T-cell (primary cell): ENCODE measurements around the gene HGF. TPM values are rescaled to one million over a fixed set of nuclear protein-coding genes. Genes with fewer than 3 reads are reported as not detected.

Experiments used
- ATAC-seq, 4 experiments: fragments of 200-7000 bp in 3 of 4; fragments of 150-1000 bp in 1 of 4; cut with Tn5 transposase; replicated peaks in 1 of 4; 1 replicate in 3 of 4; 2 replicates in 1 of 4; pipeline ENCODE4 v1.10.0; 2021; ENCODE audit warnings: moderate library complexity in 3 of 4, mild to moderate bottlenecking in 2 of 4, moderate number of reproducible peaks in 1 of 4
- CTCF ChIA-PET, 2 donors: fragments of 300-600 bp; sonication (Branson Sonifier 250); formaldehyde crosslinking; loops; one replicate each; lab custom pipeline; 2022; ENCODE audit warnings: antibody characterized with exemption in 2 of 2; lab: Charles Lee
- POLR2A ChIA-PET, 2 donors: fragments of 300-600 bp; sonication (Branson Sonifier 250); formaldehyde crosslinking; loops; one replicate each; lab custom pipeline; 2022; ENCODE audit warnings: antibody characterized with exemption in 2 of 2; lab: Charles Lee
- DNase-seq, 35 experiments: peaks; one replicate each; pipeline versions ENCODE4 v3.0.0 to v3.0.0-alpha.2; 2013 to 2023
- H3K27ac ChIP-seq: one replicate; pipeline ENCODE4 v1.5.1; 2013; ENCODE audit warnings: low read length
- H3K27me3 ChIP-seq, 2 experiments: replicated peaks in 1 of 2; 1 replicate in 1 of 2; 2 replicates in 1 of 2; pipeline versions ENCODE4 v1.6.1 to v1.7.0; 2013; ENCODE audit warnings: low read length in 1 of 2, mixed read lengths in 1 of 2; ENCODE audit not compliant: control insufficient read depth in 2 of 2, insufficient read depth in 2 of 2; ENCODE audit errors: extremely low read depth in 1 of 2
- H3K36me3 ChIP-seq, 2 donors: 1 replicate in 1 of 2; 2 replicates in 1 of 2; pipeline versions ENCODE4 v1.6.1 to v1.7.0; 2013; ENCODE audit warnings: low read length in 1 of 2; ENCODE audit not compliant: control insufficient read depth in 2 of 2, insufficient read depth in 1 of 2; ENCODE audit errors: extremely low read depth in 1 of 2
- H3K4me1 ChIP-seq, 2 experiments: 1 replicate in 1 of 2; 2 replicates in 1 of 2; pipeline versions ENCODE4 v1.6.1 to v1.7.0; 2013; ENCODE audit warnings: low read length in 2 of 2, mixed read lengths in 1 of 2; ENCODE audit not compliant: insufficient read depth in 2 of 2, control insufficient read depth in 1 of 2; ENCODE audit errors: extremely low read depth in 1 of 2
- H3K4me3 ChIP-seq, 2 donors: 1 replicate in 1 of 2; 2 replicates in 1 of 2; pipeline versions ENCODE4 v1.5.1 to v1.7.0; 2013; ENCODE audit warnings: mild to moderate bottlenecking in 2 of 2, low read length in 1 of 2, moderate library complexity in 1 of 2; ENCODE audit not compliant: control insufficient read depth in 1 of 2; ENCODE audit errors: extremely low read depth in 1 of 2
- H3K9me3 ChIP-seq: 2 replicates; pipeline ENCODE4 v1.7.0; 2013
- H3K27ac Mint-ChIP-seq, 2 donors: one replicate each; pipeline ENCODE4 v1.8.0; 2020 to 2021; ENCODE audit warnings: mild to moderate bottlenecking in 2 of 2, mixed read lengths in 2 of 2
- H3K27me3 Mint-ChIP-seq, 2 donors: one replicate each; pipeline ENCODE4 v1.8.0; 2021 to 2022; ENCODE audit warnings: mixed read lengths in 2 of 2
- H3K36me3 Mint-ChIP-seq: one replicate; pipeline ENCODE4 v1.8.0; 2021; ENCODE audit warnings: mixed read lengths
- H3K4me1 Mint-ChIP-seq, 3 donors: one replicate each; pipeline ENCODE4 v1.8.0; 2020 to 2022; ENCODE audit warnings: mixed read lengths in 3 of 3, mild to moderate bottlenecking in 1 of 3
- H3K4me3 Mint-ChIP-seq, 3 donors: one replicate each; pipeline ENCODE4 v1.8.0; 2020 to 2022; ENCODE audit warnings: mild to moderate bottlenecking in 3 of 3, mixed read lengths in 3 of 3, moderate library complexity in 3 of 3
- H3K9me3 Mint-ChIP-seq, 3 donors: one replicate each; pipeline ENCODE4 v1.8.0; 2020 to 2022; ENCODE audit warnings: mixed read lengths in 3 of 3
- WGBS: methylation state at CpG from one replicate; pipeline ENCODE4 v1.1.5; 2013; ENCODE audit warnings: missing lambda C conversion rate; ENCODE audit not compliant: insufficient coverage; 5-methylcytosine and 5-hydroxymethylcytosine counted together
- total RNA-seq, 35 experiments: library from RNA in 6 of 35; stranded (reverse) in 6 of 35; fragments of 120-200 nt in 1 of 35; gene quantifications; one replicate each; pipeline versions ENCODE4 v1.2.1 to v1.2.4 and lab custom pipeline; 2013 to 2026

HGF gene
- total RNA-seq, 5 donors from 2014 or later (not counting 1 experiment from before 2014, with no cell fraction given): 0.32 TPM; not detected in 4

GRCh38 chr7:81715984-81716588, 53.8 kb downstream of the HGF start:
- no peak overlapping the region for H3K27ac Mint-ChIP-seq
- no peak overlapping the region for H3K4me3 ChIP-seq
- H3K27me3 ChIP-seq: no peaks in the 10 kb centered on the region
- ChIA-PET POLR2A (no interaction called here), CTCF (no interaction called here)
- no peaks in the 10 kb centered on the region for H3K9me3 ChIP-seq
- no peaks in the 10 kb centered on the region for H3K4me1 Mint-ChIP-seq
- no CpG with 5 or more reads among the region's 5 CpGs for WGBS
- no peak overlapping the region for H3K4me3 Mint-ChIP-seq
- H3K27ac ChIP-seq: no peak overlapping the region
- no peaks in the 10 kb centered on the region for H3K27me3 Mint-ChIP-seq
- H3K36me3 Mint-ChIP-seq: no peaks in the 10 kb centered on the region
- no peaks in the 10 kb centered on the region for H3K36me3 ChIP-seq
- DNase-seq: no peak
- peaks cover 3 to 11% (median 6%) of the 10 kb centered on the region in 3 donors for H3K9me3 Mint-ChIP-seq
- ATAC-seq: no peak
- no peaks in the 10 kb centered on the region for H3K4me1 ChIP-seq

GRCh38 chr7:81714306-81714705, 55.5 kb downstream of the HGF start:
- no peak for DNase-seq
- Mint-ChIP-seq H3K4me1 (no peaks in the 10 kb centered on the region), H3K4me3 (no peak overlapping the region), H3K27me3 (no peaks in the 10 kb centered on the region), H3K27ac (no peak overlapping the region), H3K36me3 (no peaks in the 10 kb centered on the region), H3K9me3 (peaks cover 3 to 13% (median 8%) of the 10 kb centered on the region in 3 donors)
- Histone ChIP-seq H3K27me3 (no peaks in the 10 kb centered on the region), H3K9me3 (no peaks in the 10 kb centered on the region), H3K4me3 (no peak overlapping the region), H3K4me1 (no peaks in the 10 kb centered on the region), H3K27ac (no peak overlapping the region), H3K36me3 (no peaks in the 10 kb centered on the region)
- POLR2A ChIA-PET: no interaction called here
- WGBS: no CpG with 5 or more reads among the region's 1 CpG
- CTCF ChIA-PET: no interaction called here
- no peak for ATAC-seq

DNA sequence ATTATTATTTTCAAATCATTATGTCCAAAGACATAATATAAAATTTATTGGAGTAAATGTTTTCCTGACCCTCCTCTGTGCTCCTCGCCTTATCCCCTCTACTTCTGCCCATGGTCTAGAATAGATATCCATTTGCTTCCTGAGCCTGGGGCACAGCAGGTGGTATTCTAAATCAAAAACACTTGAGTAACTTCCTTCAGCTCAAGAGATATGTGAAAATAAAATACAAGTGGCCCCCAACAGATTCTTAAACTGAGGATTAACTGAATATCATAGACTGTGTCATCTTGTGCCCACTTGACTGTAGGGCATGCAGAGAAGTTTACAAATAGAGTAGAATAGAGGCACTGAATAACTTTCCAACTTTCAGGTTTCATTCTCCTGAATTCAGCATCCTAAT, 59.1 kb downstream of the HGF start:
- Histone ChIP-seq H3K27me3 (no peaks in the 10 kb centered on the region), H3K36me3 (no peaks in the 10 kb centered on the region), H3K4me1 (no peaks in the 10 kb centered on the region), H3K9me3 (no peaks in the 10 kb centered on the region), H3K27ac (no peak overlapping the region), H3K4me3 (no peak overlapping the region)
- Mint-ChIP-seq H3K4me1 (no peaks in the 10 kb centered on the region), H3K36me3 (no peaks in the 10 kb centered on the region), H3K4me3 (no peak overlapping the region), H3K27ac (no peak overlapping the region), H3K9me3 (peaks cover 0 to 14% (median 4%) of the 10 kb centered on the region in 3 donors), H3K27me3 (no peaks in the 10 kb centered on the region)
- ATAC-seq (no peak), DNase-seq (no peak)
- ChIA-PET CTCF (no interaction called here), POLR2A (no interaction called here)
- WGBS: no CpG with 5 or more reads among the region's 1 CpG

- no peaks in the 10 kb centered on the region for H3K36me3 Mint-ChIP-seq
- ChIA-PET POLR2A (no interaction called here), CTCF (no interaction called here)
- H3K4me3 ChIP-seq: no peak overlapping the region
- H3K4me3 Mint-ChIP-seq: no peak overlapping the region
- ATAC-seq (no peak), DNase-seq (no peak)
- no peaks in the 10 kb centered on the region for H3K4me1 Mint-ChIP-seq
- WGBS: 100% methylated on average over 1 of the region's 5 CpGs
- no peak overlapping the region for H3K27ac Mint-ChIP-seq
- H3K27me3 ChIP-seq: no peaks in the 10 kb centered on the region
- no peaks in the 10 kb centered on the region for H3K4me1 ChIP-seq
- H3K27me3 Mint-ChIP-seq: no peaks in the 10 kb centered on the region
- H3K27ac ChIP-seq: no peak overlapping the region
- H3K36me3 ChIP-seq: no peaks in the 10 kb centered on the region
- H3K9me3 Mint-ChIP-seq: peaks cover 0 to 14% (median 4%) of the 10 kb centered on the region in 3 donors
- no peaks in the 10 kb centered on the region for H3K9me3 ChIP-seq
Observed at GRCh38 chr7:81709836-81710235, 60.0 kb downstream of the HGF start.

GRCh38 chr7:81707966-81708365, 61.9 kb downstream of the HGF start:
- Mint-ChIP-seq H3K27ac (no peak overlapping the region), H3K27me3 (no peaks in the 10 kb centered on the region), H3K4me3 (no peak overlapping the region), H3K9me3 (peaks cover 0 to 11% (median 5%) of the 10 kb centered on the region in 3 donors), H3K36me3 (no peaks in the 10 kb centered on the region), H3K4me1 (no peaks in the 10 kb centered on the region)
- ATAC-seq: no peak
- no peaks in the 10 kb centered on the region for H3K36me3 ChIP-seq
- H3K4me3 ChIP-seq: no peak overlapping the region
- H3K27ac ChIP-seq: no peak overlapping the region
- ChIA-PET POLR2A (no interaction called here), CTCF (no interaction called here)
- DNase-seq: no peak
- no peaks in the 10 kb centered on the region for H3K9me3 ChIP-seq
- H3K27me3 ChIP-seq: no peaks in the 10 kb centered on the region
- H3K4me1 ChIP-seq: no peaks in the 10 kb centered on the region

- DNase-seq (no peak), ATAC-seq (no peak)
- WGBS: no CpG with 5 or more reads among the region's 4 CpGs
- H3K4me3 ChIP-seq: no peak overlapping the region
- no peaks in the 10 kb centered on the region for H3K4me1 ChIP-seq
- no peaks in the 10 kb centered on the region for H3K27me3 ChIP-seq
- ChIA-PET POLR2A (no interaction called here), CTCF (no interaction called here)
- H3K9me3 ChIP-seq: no peaks in the 10 kb centered on the region
- H3K4me3 Mint-ChIP-seq: no peak overlapping the region
- H3K4me1 Mint-ChIP-seq: no peaks in the 10 kb centered on the region
- H3K27me3 Mint-ChIP-seq: no peaks in the 10 kb centered on the region
- H3K36me3 ChIP-seq: no peaks in the 10 kb centered on the region
- no peaks in the 10 kb centered on the region for H3K36me3 Mint-ChIP-seq
- peaks cover 0 to 11% (median 5%) of the 10 kb centered on the region in 3 donors for H3K9me3 Mint-ChIP-seq
- H3K27ac ChIP-seq: no peak overlapping the region
- H3K27ac Mint-ChIP-seq: no peak overlapping the region
Observed at GRCh38 chr7:81707196-81707595, 62.7 kb downstream of the HGF start.

- Mint-ChIP-seq H3K4me3 (no peak overlapping the region), H3K9me3 (peaks cover 0 to 12% (median 3%) of the 10 kb centered on the region in 3 donors), H3K27ac (no peak overlapping the region), H3K4me1 (no peaks in the 10 kb centered on the region), H3K27me3 (no peaks in the 10 kb centered on the region), H3K36me3 (no peaks in the 10 kb centered on the region)
- Histone ChIP-seq H3K36me3 (no peaks in the 10 kb centered on the region), H3K9me3 (no peaks in the 10 kb centered on the region), H3K4me3 (no peak overlapping the region), H3K27me3 (no peaks in the 10 kb centered on the region), H3K4me1 (no peaks in the 10 kb centered on the region), H3K27ac (no peak overlapping the region)
- ATAC-seq (no peak), DNase-seq (no peak)
- no CpG with 5 or more reads among the region's 2 CpGs for WGBS
- CTCF ChIA-PET: no interaction called here
- POLR2A ChIA-PET: no interaction called here
Observed at GRCh38 chr7:81705206-81705605, 64.6 kb downstream of the HGF start.
